ENCODE data around the gene MACROD2.
A peak's percentile ranks its signal among the peaks of the same experiment; 100 is the strongest.
"Not testable (repeated sequence)": the region's sequence is repeated elsewhere in the genome, so short reads cannot be mapped to it uniquely, and the experiment has no call there.

The MACROD2 gene

DNA sequence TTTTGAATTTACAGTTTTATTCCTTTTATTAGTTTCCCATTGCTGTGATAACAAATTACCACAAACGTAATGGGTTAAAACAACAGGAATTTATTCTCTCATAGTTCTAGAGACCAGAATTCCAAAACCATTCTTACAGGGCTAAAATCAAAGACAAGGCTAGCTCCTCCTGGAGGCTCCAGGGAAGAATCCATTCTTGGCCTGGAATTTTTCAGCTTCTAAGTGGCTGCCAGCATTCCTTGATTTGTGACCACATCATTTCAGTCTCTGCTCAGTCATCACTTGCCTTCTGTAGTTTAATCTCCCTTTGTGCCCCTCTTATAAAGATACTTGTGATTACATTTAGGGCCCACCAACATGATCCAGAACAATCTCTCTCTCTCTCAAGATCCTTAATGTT is 4.0 kb upstream of the MACROD2 start:
- TF ChIP-seq, protein P1, sequence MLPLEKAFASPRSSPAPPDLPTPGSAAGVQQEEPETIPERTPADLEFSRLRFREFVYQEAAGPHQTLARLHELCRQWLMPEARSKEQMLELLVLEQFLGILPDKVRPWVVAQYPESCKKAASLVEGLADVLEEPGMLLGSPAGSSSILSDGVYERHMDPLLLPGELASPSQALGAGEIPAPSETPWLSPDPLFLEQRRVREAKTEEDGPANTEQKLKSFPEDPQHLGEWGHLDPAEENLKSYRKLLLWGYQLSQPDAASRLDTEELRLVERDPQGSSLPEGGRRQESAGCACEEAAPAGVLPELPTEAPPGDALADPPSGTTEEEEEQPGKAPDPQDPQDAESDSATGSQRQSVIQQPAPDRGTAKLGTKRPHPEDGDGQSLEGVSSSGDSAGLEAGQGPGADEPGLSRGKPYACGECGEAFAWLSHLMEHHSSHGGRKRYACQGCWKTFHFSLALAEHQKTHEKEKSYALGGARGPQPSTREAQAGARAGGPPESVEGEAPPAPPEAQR (tag by site-specific recombination; IDR thresholded peaks at IDR 0.05) = no peak
- TF ChIP-seq, protein P2, sequence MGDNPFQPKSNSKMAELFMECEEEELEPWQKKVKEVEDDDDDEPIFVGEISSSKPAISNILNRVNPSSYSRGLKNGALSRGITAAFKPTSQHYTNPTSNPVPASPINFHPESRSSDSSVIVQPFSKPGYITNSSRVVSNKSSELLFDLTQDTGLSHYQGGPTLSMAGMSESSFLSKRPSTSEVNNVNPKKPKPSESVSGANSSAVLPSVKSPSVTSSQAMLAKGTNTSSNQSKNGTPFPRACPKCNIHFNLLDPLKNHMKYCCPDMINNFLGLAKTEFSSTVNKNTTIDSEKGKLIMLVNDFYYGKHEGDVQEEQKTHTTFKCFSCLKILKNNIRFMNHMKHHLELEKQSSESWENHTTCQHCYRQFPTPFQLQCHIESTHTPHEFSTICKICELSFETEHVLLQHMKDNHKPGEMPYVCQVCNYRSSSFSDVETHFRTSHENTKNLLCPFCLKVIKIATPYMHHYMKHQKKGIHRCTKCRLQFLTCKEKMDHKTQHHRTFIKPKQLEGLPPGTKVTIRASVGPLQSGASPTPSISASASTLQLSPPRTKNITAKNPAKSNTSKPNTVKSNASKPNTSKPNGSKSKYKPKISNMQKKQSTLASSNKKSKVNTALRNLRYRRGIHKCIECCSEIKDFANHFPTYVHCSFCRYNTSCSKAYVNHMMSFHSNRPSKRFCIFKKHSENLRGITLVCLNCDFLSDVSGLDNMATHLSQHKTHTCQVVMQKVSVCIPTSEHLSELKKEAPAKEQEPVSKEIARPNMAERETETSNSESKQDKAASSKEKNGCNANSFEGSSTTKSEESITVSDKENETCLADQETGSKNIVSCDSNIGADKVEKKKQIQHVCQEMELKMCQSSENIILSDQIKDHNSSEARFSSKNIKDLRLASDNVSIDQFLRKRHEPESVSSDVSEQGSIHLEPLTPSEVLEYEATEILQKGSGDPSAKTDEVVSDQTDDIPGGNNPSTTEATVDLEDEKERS (tag by site-specific recombination; IDR thresholded peaks at IDR 0.05) = no peak
- TF ChIP-seq ZNF521 (tag by site-specific recombination; IDR thresholded peaks at IDR 0.05) (no peak), ZNF473 (tag by site-specific recombination; IDR thresholded peaks at IDR 0.05) (no peak), ZNF121 (tag by site-specific recombination; IDR thresholded peaks at IDR 0.05) (no peak), ZBTB17 (tag by site-specific recombination; IDR thresholded peaks at IDR 0.05) (no peak), ZNF610 (tag by site-specific recombination; IDR thresholded peaks at IDR 0.05; ENCODE audit: borderline replicate concordance) (no peak), TCF7L2 (IDR thresholded peaks at IDR 0.05; ENCODE audit: borderline replicate concordance, low read depth, low read length) (no peak), ZNF792 (tag by site-specific recombination; IDR thresholded peaks at IDR 0.05) (no peak)
- TF ChIP-seq, protein P3, sequence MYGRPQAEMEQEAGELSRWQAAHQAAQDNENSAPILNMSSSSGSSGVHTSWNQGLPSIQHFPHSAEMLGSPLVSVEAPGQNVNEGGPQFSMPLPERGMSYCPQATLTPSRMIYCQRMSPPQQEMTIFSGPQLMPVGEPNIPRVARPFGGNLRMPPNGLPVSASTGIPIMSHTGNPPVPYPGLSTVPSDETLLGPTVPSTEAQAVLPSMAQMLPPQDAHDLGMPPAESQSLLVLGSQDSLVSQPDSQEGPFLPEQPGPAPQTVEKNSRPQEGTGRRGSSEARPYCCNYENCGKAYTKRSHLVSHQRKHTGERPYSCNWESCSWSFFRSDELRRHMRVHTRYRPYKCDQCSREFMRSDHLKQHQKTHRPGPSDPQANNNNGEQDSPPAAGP (tag by site-specific recombination; IDR thresholded peaks at IDR 0.05) = no peak
- TF ChIP-seq, protein P4, sequence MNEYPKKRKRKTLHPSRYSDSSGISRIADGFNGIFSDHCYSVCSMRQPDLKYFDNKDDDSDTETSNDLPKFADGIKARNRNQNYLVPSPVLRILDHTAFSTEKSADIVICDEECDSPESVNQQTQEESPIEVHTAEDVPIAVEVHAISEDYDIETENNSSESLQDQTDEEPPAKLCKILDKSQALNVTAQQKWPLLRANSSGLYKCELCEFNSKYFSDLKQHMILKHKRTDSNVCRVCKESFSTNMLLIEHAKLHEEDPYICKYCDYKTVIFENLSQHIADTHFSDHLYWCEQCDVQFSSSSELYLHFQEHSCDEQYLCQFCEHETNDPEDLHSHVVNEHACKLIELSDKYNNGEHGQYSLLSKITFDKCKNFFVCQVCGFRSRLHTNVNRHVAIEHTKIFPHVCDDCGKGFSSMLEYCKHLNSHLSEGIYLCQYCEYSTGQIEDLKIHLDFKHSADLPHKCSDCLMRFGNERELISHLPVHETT (tag by site-specific recombination; IDR thresholded peaks at IDR 0.05) = no peak
- ChIA-PET POLR2A (no interaction called here), CTCF (no interaction called here)
- Histone ChIP-seq H3K4me1 (ENCODE audit: control insufficient read depth, insufficient read depth, low read length) (no peaks in the 10 kb centered on the region), H3K27ac (ENCODE audit: extremely low read depth, low read depth, low read length) (no peak overlapping the region), H3K9me3 (ENCODE audit: control insufficient read depth, insufficient read depth, low read depth, low read length) (no peaks in the 10 kb centered on the region), H3K36me3 (ENCODE audit: control insufficient read depth in 2 of 2, insufficient read depth in 1 of 2, low read length in 2 of 2) (no peaks in the 10 kb centered on the region), H3K4me3 (ENCODE audit: low read depth, low read length) (no peak overlapping the region)

DNA sequence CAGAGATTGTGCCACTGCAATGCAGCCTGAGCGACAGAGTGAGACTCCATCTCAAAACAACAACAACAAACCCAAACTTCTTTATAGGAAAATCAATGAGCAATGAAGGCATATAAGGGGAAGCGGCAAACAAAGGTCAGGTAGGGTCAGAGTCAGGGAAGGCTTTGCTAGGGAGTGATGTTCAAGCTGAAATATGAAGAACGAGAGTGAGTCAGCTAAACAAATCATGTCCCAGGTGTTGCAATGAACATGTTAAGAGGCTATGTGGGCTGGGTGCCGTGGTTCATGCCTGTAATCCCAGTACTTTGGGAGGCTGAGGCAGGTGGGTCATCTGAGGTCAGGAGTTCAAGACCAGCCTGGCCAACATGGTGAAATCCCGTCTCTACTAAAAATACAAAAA is 3.4 kb upstream of the MACROD2 start:
- H3K4me3 ChIP-seq (ENCODE audit: low read depth, low read length); H3K27ac ChIP-seq (ENCODE audit: extremely low read depth, low read depth, low read length); H3K4me1 ChIP-seq (ENCODE audit: control insufficient read depth, insufficient read depth, low read length); H3K36me3 ChIP-seq (ENCODE audit: control insufficient read depth in 2 of 2, insufficient read depth in 1 of 2, low read length in 2 of 2); POLR2A ChIA-PET; H3K9me3 ChIP-seq (ENCODE audit: control insufficient read depth, insufficient read depth, low read depth, low read length): not testable (repeated sequence)
- CTCF ChIA-PET = interaction anchor here (0.9 kb wide), 1 partner anchor 8 kb away, joined by 6 read pairs; no protein-coding TSS in a partner anchor

DNA sequence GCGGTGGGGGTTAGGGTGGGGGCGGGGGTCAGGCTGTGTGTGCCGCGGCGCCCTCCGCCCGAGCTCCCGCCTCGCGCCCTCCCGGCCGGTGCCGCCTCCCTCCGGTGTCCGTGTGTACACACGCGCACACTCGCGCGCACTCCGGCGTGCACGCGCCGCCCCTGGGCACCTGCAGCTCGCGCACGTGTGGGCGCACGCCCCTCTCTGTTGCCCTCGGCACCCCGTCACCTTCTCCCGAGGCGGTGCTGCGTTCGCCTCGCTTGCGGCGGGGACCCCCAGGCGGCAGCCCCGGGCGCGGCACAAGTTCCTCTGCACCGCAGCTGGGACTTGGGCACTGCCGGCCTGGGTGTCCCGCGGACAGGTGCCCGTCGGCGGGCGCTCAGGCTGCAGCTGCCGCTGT is 525 bp downstream of the MACROD2 start:
- Histone ChIP-seq H3K9me3 (ENCODE audit: control insufficient read depth, insufficient read depth, low read depth, low read length) (no peaks in the 10 kb centered on the region), H3K27ac (ENCODE audit: extremely low read depth, low read depth, low read length) (no peak overlapping the region), H3K4me3 (ENCODE audit: low read depth, low read length) (peak overlapping the region; percentile 82), H3K36me3 (ENCODE audit: control insufficient read depth in 2 of 2, insufficient read depth in 1 of 2, low read length in 2 of 2) (no peaks in the 10 kb centered on the region), H3K4me1 (ENCODE audit: control insufficient read depth, insufficient read depth, low read length) (no peaks in the 10 kb centered on the region)
- ChIA-PET CTCF (no interaction called here), POLR2A (interaction anchor here (0.6 to 1.6 kb wide), 5 partner anchors 12 to 1303 kb away, joined by 3 to 6 read pairs (median 3); partner anchors contain the start of genes ESF1 and NDUFAF5)
- TF ChIP-seq ZNF626 (tag by site-specific recombination; IDR thresholded peaks at IDR 0.05) (no peak), ZNF549 (tag by site-specific recombination; IDR thresholded peaks at IDR 0.05) (no peak), MZF1 (tag by site-specific recombination; IDR thresholded peaks at IDR 0.05; ENCODE audit: borderline replicate concordance) (no peak), SCRT2 (tag by site-specific recombination; IDR thresholded peaks at IDR 0.05) (0 out of 2 replicates have a peak, but pooled peaks have one; percentile 12), KLF9 (tag by site-specific recombination; IDR thresholded peaks at IDR 0.05; ENCODE audit: low read depth) (peak; percentile 42), GLI4 (tag by site-specific recombination; IDR thresholded peaks at IDR 0.05) (no peak)
- TF ChIP-seq, protein P5, sequence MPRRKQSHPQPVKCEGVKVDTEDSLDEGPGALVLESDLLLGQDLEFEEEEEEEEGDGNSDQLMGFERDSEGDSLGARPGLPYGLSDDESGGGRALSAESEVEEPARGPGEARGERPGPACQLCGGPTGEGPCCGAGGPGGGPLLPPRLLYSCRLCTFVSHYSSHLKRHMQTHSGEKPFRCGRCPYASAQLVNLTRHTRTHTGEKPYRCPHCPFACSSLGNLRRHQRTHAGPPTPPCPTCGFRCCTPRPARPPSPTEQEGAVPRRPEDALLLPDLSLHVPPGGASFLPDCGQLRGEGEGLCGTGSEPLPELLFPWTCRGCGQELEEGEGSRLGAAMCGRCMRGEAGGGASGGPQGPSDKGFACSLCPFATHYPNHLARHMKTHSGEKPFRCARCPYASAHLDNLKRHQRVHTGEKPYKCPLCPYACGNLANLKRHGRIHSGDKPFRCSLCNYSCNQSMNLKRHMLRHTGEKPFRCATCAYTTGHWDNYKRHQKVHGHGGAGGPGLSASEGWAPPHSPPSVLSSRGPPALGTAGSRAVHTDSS (tag by site-specific recombination; IDR thresholded peaks at IDR 0.05) = no peak
- TF ChIP-seq, protein P6, sequence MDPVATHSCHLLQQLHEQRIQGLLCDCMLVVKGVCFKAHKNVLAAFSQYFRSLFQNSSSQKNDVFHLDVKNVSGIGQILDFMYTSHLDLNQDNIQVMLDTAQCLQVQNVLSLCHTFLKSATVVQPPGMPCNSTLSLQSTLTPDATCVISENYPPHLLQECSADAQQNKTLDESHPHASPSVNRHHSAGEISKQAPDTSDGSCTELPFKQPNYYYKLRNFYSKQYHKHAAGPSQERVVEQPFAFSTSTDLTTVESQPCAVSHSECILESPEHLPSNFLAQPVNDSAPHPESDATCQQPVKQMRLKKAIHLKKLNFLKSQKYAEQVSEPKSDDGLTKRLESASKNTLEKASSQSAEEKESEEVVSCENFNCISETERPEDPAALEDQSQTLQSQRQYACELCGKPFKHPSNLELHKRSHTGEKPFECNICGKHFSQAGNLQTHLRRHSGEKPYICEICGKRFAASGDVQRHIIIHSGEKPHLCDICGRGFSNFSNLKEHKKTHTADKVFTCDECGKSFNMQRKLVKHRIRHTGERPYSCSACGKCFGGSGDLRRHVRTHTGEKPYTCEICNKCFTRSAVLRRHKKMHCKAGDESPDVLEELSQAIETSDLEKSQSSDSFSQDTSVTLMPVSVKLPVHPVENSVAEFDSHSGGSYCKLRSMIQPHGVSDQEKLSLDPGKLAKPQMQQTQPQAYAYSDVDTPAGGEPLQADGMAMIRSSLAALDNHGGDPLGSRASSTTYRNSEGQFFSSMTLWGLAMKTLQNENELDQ (tag by site-specific recombination; IDR thresholded peaks at IDR 0.05; ENCODE audit: low read depth) = no peak
